Astrocyte (in vitro differentiated cells and primary cell): ENCODE measurements around the gene TBC1D10B. TPM values are rescaled to one million over a fixed set of nuclear protein-coding genes. Genes with fewer than 3 reads are reported as not detected.

ENCODE experiments used
- DNase-seq: peaks from one replicate; pipeline ENCODE4 v3.0.0-alpha.2; 2010; ENCODE audit warnings: low read depth
- FAIRE-seq: peaks from 2 replicates; lab custom pipeline; 2011; peaks lifted over from hg19 to GRCh38; lab: Jason Lieb, UNC
- H2AFZ ChIP-seq: 2 replicates; pipeline ENCODE4 v1.6.0; 2012; ENCODE audit warnings: low read depth, low read length, inconsistent platforms
- H3K27ac ChIP-seq: 2 replicates; pipeline ENCODE4 v1.5.1; 2011; ENCODE audit warnings: low read depth, low read length, inconsistent platforms
- H3K27me3 ChIP-seq: 2 replicates; pipeline ENCODE4 v1.6.0; 2011; ENCODE audit warnings: low read length, inconsistent platforms; ENCODE audit not compliant: insufficient read depth
- H3K36me3 ChIP-seq: 2 replicates; pipeline ENCODE4 v1.5.1; 2011; ENCODE audit warnings: low read length, inconsistent platforms; ENCODE audit not compliant: insufficient read depth
- H3K4me1 ChIP-seq: 2 replicates; pipeline ENCODE4 v1.5.1; 2011; ENCODE audit warnings: low read length, inconsistent platforms; ENCODE audit not compliant: insufficient read depth
- H3K4me2 ChIP-seq: 2 replicates; pipeline ENCODE4 v1.6.0; 2012; ENCODE audit warnings: low read length, inconsistent platforms
- H3K4me3 ChIP-seq: 2 replicates; pipeline ENCODE4 v1.5.1; 2011; ENCODE audit warnings: low read depth, mild to moderate bottlenecking, low read length, inconsistent platforms; ENCODE audit not compliant: insufficient read depth
- H3K79me2 ChIP-seq: 2 replicates; pipeline ENCODE4 v1.6.0; 2012; ENCODE audit warnings: mild to moderate bottlenecking, low read length, inconsistent platforms; ENCODE audit not compliant: insufficient read depth
- H3K9ac ChIP-seq: 2 replicates; pipeline ENCODE4 v1.6.0; 2012; ENCODE audit warnings: mild to moderate bottlenecking, low read length, inconsistent platforms
- H3K9me3 ChIP-seq: 2 replicates; pipeline ENCODE4 v1.5.1; 2012; ENCODE audit warnings: low read depth, mild to moderate bottlenecking, low read length, inconsistent platforms; ENCODE audit not compliant: insufficient read depth
- H4K20me1 ChIP-seq: 2 replicates; pipeline ENCODE4 v1.6.0; 2012; ENCODE audit warnings: low read length, inconsistent platforms; ENCODE audit not compliant: insufficient read depth
- H3K27ac Mint-ChIP-seq: one replicate; pipeline ENCODE4 v1.8.0; 2021; ENCODE audit warnings: mild to moderate bottlenecking, mixed read lengths; ENCODE audit not compliant: unreplicated experiment
- H3K27me3 Mint-ChIP-seq: one replicate; pipeline ENCODE4 v1.8.0; 2021; ENCODE audit warnings: low read depth, mixed read lengths; ENCODE audit not compliant: unreplicated experiment
- H3K36me3 Mint-ChIP-seq: one replicate; pipeline ENCODE4 v1.8.0; 2021; ENCODE audit warnings: low read depth, mixed read lengths; ENCODE audit not compliant: unreplicated experiment
- H3K4me1 Mint-ChIP-seq: one replicate; pipeline ENCODE4 v1.8.0; 2021; ENCODE audit warnings: low read depth, mixed read lengths; ENCODE audit not compliant: unreplicated experiment
- H3K4me3 Mint-ChIP-seq: one replicate; pipeline ENCODE4 v1.8.0; 2021; ENCODE audit warnings: mild to moderate bottlenecking, moderate library complexity, mixed read lengths; ENCODE audit not compliant: unreplicated experiment
- H3K9me3 Mint-ChIP-seq: one replicate; pipeline ENCODE4 v1.8.0; 2021; ENCODE audit warnings: mild to moderate bottlenecking, mixed read lengths; ENCODE audit not compliant: unreplicated experiment
- EZH2 ChIP-seq: IDR thresholded peaks from 2 replicates; pipeline ENCODE4 v1.6.1; 2012; ENCODE audit warnings: mild to moderate bottlenecking, low read length, inconsistent platforms; ENCODE audit not compliant: insufficient read depth
- total RNA-seq: library from RNA; stranded (reverse); gene quantifications from 2 replicates; pipeline ENCODE4 v1.2.1, GENCODE V29; 2021
- TF ChIP-seq, protein P1 (sequence below): IDR thresholded peaks from 2 replicates; pipeline ENCODE4 v1.5.1; 2011; ENCODE audit warnings: low read depth, mild to moderate bottlenecking, inconsistent platforms, low read length, moderate library complexity; ENCODE audit not compliant: insufficient read depth

The TBC1D10B gene
- total RNA-seq, 1 donor from 2014 or later: 50.8 TPM

DNA sequence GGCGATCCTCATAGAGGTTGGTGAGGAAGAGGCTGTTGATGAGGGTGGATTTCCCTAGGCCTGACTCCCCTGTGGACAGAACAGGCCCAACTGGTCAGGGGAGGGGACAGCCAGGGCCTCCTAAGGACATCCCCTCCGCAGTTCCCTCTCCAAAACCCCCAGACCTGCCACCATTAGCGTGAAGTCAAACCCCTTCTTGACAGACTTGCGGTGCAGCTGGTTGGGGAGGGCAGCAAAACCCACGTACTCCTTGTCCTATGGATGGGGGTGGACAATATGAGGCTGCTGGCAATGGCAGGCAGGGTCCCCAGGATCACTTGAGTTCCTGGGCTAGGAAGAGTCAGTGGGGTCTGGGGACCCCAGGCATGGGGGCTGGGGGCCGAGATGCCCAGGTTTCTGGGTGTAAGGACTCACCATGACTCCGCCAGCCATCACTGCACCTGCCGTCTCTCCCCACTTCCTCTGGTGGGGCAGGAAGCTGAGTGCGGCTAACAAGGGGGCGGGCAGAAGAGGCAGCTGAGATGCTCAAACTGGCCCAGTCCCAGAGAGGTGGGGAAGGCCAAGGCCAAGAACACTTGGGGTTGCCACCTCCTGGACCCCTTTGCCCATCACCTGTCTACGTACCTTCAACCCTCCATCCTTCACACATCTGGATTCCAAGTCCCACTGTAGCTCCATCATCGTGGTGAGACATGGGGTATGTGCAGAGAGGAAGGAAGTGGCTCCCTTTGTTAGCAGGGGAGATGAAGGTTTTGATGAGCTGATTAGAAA, 12.0 kb upstream of the TBC1D10B start, which contains the start of gene SEPTIN1:
SEPTIN1 (minus strand) TSS at position 451 of the 771 bp plus-strand sequence; CDS start at position 432, 19 bp downstream.
- Histone ChIP-seq H3K9me3 (no peaks in the 10 kb centered on the region), H3K36me3 (no peaks in the 10 kb centered on the region), H3K4me2 (no peak within 1 kb of the TSS), H3K4me3 (no peak within 1 kb of the TSS), H3K79me2 (peaks cover 6% of the 10 kb centered on the region), H2AFZ (no peak within 1 kb of the TSS), H4K20me1 (peaks cover 8% of the 10 kb centered on the region), H3K27ac (no peak within 1 kb of the TSS), H3K4me1 (peaks cover 12% of the 10 kb centered on the region), H3K27me3 (no peaks in the 10 kb centered on the region), H3K9ac (no peak within 1 kb of the TSS)
- Mint-ChIP-seq H3K4me1 (peaks cover 4% of the 10 kb centered on the region), H3K27me3 (no peaks in the 10 kb centered on the region), H3K4me3 (no peak within 1 kb of the TSS), H3K36me3 (peaks cover 2% of the 10 kb centered on the region), H3K27ac (no peak within 1 kb of the TSS), H3K9me3 (no peaks in the 10 kb centered on the region)
- no peak for FAIRE-seq
- no peak for TF ChIP-seq EZH2
- TF ChIP-seq, protein P1, sequence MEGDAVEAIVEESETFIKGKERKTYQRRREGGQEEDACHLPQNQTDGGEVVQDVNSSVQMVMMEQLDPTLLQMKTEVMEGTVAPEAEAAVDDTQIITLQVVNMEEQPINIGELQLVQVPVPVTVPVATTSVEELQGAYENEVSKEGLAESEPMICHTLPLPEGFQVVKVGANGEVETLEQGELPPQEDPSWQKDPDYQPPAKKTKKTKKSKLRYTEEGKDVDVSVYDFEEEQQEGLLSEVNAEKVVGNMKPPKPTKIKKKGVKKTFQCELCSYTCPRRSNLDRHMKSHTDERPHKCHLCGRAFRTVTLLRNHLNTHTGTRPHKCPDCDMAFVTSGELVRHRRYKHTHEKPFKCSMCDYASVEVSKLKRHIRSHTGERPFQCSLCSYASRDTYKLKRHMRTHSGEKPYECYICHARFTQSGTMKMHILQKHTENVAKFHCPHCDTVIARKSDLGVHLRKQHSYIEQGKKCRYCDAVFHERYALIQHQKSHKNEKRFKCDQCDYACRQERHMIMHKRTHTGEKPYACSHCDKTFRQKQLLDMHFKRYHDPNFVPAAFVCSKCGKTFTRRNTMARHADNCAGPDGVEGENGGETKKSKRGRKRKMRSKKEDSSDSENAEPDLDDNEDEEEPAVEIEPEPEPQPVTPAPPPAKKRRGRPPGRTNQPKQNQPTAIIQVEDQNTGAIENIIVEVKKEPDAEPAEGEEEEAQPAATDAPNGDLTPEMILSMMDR: no peak
- DNase-seq: no peak

GRCh38 chr16:30381291-30382041, 11.2 kb upstream of the TBC1D10B start:
- DNase-seq: no peak
- Histone ChIP-seq H3K27me3 (no peaks in the 10 kb centered on the region), H3K4me2 (no peak overlapping the region), H2AFZ (no peak overlapping the region), H3K79me2 (peaks cover 6% of the 10 kb centered on the region), H3K27ac (no peak overlapping the region), H4K20me1 (peaks cover 8% of the 10 kb centered on the region), H3K36me3 (no peaks in the 10 kb centered on the region), H3K9ac (no peak overlapping the region), H3K4me3 (no peak overlapping the region), H3K9me3 (no peaks in the 10 kb centered on the region), H3K4me1 (peaks cover 15% of the 10 kb centered on the region)
- FAIRE-seq: no peak
- peaks cover 2% of the 10 kb centered on the region for H3K36me3 Mint-ChIP-seq
- peaks cover 6% of the 10 kb centered on the region for H3K4me1 Mint-ChIP-seq
- H3K27ac Mint-ChIP-seq: no peak overlapping the region
- H3K4me3 Mint-ChIP-seq: no peak overlapping the region
- no peaks in the 10 kb centered on the region for H3K9me3 Mint-ChIP-seq
- TF ChIP-seq, protein P1: no peak
- TF ChIP-seq EZH2: no peak
- no peaks in the 10 kb centered on the region for H3K27me3 Mint-ChIP-seq
